HG03095 (cell line): ENCODE results near the gene UCK2.

Experiments used
- ATAC-seq: cut with Tn5 transposase; IDR thresholded peaks from one replicate; pipeline ENCODE4 v1.9.1; 2021; ENCODE audit warnings: moderate library complexity; ENCODE audit not compliant: unreplicated experiment

The UCK2 gene

DNA sequence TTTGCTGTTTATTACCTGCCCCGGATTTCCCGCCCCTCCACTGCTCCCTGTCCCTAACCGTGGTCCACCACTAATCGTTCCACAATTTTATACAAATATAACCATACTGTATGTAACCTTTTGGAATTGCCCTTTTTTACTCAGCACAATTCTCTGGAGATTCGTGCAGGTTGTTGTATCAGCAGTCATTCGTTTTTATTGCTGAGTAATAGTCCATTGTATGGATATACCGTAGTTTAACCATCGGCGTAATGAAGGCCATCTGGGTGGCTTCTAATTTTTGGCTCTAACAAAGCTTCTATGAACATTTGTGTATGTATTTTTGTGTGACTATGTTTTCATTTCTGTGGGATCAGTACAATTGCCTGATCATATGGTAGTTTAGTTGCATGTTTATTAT, 50.0 kb downstream of the UCK2 start:
- no peak for ATAC-seq

DNA sequence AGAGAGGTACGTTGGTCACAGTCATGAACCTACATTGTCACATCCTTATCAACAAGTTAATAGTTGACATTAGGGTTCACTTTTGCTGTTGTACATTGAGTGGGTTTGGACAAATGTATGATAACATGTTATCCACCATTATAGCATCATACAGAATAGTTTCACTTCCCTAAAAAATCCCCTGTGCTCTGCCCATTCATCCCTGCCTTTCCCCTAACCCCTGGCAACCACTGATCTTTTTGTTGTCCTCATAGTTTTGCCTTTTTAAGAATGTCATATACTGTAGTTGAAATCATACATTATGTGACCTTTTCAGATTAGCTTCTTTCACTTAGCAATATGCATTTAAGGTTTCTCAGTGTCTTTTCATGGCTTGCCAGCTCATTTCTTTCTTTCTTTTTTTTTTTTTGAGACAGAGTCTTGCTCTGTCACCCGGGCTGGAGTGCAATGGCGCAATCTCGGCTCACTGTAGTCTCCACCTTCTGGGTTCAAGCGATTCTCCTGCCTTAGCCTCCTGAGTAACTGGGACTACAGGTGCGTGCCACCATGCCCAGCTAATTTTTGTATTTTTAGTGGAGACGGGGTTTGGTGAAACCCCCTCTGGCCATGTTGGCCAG, 50.6 kb downstream of the UCK2 start:
- peak; percentile 49 for ATAC-seq

- ATAC-seq, result no peak
Observed at GRCh38 chr1:165879946-165880345, 52.5 kb downstream of the UCK2 start.

DNA sequence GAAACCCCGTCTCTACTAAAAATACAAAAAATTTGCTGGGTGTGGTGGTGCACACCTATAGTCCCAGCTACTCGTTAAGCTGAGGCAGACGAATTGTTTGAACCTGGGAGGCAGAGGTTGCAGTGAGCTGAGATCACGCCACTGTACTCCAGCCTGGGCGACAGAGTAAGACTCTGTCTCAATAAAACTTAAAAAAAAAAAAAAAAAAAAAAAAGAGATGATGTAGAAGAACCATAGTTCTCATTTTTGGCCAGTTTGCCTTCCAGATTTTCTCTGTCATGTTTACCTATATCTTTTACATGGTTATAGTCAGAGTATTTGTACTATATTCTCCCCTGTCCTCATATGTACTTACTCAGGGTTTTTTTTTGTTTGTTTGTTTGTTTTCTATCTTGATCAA, 53.6 kb downstream of the UCK2 start:
- ATAC-seq, result no peak

DNA sequence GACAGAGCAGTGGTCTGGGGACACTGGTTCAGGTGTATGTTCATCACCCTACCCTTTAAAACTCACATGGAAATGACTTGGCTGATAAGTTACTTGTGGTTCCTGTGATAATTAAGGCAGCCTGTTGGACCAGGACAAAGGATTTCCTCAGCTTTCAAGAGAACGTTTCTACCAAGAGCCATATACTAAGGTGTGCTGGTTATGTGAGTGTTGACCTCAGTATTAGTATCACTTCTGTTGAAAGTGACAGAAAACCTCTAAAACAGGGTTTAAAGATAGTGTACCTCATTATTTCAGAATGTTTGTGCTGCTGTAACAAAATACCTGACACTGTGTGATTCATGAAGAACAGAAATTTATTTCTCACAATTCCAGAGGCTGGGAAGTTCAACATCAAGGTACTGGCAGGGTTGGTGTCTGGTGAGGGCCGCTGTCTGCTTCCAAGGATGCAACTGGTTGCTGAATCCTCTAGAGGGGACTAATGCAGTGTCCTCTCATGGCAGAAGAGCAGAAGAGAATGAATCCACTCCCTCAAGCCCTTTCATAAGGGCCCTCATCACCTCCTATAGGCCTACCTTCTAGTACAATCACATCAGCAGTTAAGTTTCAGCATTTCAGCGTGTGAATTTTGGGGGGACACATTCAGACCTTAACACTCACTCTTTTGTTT, 54.9 kb downstream of the UCK2 start:
- no peak for ATAC-seq

DNA sequence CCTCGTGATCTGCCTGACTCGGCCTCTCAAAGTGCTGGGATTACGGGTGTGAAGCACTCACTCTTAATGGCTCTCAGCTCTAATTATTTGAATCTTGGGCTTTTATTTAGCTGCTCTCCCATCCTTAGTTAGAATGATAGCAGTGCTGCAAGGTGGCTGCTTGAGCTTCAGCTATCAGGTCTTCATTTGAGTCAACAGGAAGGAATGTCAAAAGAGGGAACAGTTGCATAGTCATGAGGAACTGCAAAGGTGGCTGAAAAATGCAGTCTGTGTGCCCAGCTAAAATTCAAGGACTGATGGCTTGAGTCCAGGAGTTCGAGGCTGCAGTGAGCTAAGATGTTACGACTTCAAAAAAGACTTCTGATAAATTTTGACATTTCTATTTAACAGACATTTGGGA, 55.6 kb downstream of the UCK2 start:
- no peak for ATAC-seq

GRCh38 chr1:165884009-165884689, 56.7 kb downstream of the UCK2 start:
- no peak for ATAC-seq

DNA sequence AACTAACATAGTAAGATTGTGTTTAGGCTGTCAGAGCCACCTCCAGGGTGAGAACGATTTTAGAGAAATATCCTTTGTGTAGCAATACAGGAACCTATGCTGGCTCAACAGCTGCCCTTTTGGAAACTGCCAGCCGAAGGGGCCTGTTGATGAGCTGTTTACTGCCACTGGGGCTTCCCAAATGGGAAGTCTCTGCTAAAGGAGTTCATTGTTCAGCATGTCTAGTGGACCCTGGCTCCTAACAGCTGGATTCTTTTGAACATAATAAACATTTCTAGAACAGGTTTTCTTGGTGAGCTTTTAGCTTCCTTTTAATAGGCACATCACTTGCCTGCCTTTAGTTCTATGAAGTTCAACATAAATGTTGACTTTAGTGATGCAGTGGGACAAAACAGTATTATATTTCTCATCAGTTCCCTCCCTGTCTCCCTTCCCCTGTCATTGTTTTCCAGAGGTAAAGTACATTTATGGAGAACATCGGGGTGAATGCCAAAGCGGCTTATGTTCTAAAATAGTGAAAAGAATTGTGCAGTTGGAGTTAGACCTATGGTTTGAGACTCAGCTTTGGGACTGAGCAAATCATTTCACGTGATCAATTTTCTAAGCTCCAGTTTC, 57.4 kb downstream of the UCK2 start:
- ATAC-seq, result no peak

DNA sequence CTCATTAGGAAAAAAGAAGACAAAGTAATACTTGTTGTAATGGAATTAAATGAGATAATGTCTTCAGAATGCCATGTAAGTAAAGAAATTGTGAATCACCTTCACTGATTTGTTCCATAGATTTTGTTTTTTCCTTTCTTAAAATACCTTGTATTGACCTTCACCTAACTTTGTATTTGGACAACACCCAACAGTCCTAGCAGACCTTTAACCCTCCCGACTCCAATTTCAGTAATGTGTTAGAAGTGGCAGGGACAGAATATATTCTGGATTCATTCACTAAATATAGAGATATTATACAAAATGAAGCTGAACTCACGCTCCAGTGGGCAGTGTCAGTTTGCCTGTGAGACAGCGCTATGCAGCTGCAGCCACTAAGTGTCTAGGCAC, 57.9 kb downstream of the UCK2 start:
- no peak for ATAC-seq

DNA sequence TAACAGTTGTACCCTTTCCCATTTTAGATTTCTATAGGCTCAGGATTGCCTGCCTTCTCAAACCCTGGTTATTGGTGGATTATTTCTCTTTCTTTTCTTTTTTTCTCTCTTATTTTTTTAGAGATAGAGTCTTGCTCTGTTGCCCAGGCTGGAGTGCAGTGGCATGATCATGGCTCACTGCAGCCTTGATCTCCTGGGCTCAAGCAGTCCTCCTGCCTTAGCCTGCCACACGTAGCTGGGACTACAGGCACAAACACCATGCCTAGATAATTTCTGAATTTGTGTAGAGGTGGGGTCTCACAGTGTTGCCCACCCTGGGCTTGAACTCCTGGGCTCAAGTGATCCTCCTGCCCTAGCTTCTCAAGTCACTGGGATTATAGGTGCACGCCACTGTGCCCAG, 58.8 kb downstream of the UCK2 start:
- ATAC-seq, result no peak

GRCh38 chr1:165886983-165887382, 59.6 kb downstream of the UCK2 start:
- no peak for ATAC-seq

DNA sequence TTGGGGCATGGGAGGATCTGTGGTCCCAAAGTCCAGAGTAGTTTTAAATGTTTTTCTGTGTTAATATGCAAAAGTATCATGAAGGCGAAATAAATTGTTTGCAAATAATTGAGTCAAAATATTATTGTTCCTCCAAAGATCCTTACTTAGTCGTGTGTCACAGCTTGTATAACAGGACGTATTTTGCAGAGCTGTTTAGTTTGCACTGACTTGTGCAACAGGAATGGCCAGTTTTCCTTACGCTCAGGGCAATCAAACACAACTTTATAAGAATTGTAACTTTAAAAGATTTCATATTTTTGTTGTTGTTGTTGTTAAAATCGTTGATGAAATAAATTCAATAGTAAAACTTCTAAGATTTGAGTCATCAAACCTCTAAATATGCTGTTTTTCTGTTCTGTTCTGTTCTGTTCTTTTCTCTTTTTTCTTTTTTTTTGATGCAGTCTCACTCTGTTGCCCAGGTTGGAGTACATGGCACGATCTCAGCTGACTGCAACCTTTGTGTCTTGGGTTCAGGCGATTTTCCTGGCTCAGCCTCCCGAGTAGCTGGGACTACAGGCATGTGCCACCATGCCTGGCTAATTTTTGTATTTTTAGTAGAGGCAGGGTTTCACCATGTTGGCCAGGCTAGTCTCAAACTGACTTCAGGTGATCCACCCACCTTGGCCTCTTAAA, 60.6 kb downstream of the UCK2 start:
- ATAC-seq, result no peak

DNA sequence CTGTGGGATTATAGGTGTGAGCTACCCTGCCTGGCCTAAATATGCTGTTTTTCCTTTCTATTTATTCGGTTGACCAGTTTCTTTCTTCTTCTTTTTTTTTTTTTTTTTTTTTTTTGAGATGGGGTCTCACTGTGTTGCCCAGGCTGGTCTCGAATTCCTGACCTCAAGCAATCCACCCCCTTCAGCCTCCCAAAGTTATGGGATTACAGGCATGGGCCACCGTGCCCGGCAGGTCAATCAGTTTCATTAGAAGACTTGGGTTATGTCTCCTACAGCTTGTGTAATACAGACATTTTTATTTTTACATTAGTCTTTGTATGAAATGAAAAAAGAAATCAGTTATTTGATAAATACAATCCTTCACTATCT, 61.1 kb downstream of the UCK2 start:
- ATAC-seq, result no peak

- ATAC-seq, result no peak
Observed at GRCh38 chr1:165890684-165891083, 63.3 kb downstream of the UCK2 start.

DNA sequence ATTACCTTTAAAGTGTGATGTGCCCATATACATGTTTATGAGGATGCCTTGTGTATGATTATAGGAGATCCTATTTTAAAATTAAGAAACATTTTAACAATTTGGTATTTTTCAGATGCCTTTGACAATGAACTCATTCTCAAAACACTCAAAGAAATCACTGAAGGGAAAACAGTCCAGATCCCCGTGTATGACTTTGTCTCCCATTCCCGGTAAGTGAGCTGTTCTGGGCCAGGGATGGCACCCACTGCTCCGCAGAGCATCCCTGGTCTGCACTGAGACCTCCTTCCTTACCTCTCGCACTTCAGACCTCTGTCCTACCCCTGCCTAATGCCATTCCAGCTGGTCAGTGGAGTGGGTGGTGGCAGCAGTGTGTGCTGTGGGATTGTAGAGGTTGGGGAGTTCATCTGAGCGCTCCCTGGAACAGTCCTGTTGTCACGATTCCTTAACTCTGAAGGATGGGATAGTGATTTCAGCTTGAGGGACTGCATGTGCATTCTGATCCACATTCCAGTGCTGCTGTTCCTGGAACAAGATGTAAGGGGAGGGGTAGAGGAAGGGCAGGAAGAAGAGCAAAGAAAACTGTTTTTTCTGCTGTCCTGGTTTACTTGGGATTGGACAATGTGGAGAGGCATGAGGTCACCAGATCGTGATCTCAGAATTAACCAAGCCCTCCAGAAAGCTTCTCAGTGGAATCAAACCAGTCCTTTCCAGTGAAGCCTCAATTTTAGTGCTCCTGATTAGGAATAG, 63.9 kb downstream of the UCK2 start:
- no peak for ATAC-seq

GRCh38 chr1:165892935-165893334, 65.5 kb downstream of the UCK2 start:
- no peak for ATAC-seq

GRCh38 chr1:165893507-165893906, 66.1 kb downstream of the UCK2 start:
- ATAC-seq, result no peak

- ATAC-seq, result no peak
Observed at GRCh38 chr1:165894591-165894990, 67.2 kb downstream of the UCK2 start.

DNA sequence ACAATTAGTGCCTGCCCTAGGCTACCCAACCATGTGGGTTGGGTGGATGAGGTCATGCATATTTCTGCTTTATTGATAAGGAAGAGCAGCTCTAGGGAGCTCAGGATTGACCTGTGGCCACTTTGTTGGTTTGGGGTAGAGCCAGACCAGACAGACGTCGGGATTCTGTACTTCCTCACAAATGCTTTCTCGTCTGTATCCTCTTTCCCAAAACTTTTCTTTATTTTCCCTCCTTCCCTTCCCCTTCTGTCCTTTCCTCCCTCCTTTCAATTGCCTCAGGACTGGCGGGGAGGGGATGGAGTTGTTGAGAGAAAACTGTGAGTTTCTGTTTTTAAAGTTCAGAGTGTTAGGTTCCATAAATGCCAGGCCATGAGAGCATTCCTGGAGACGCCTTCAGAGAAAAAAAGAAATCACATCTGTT, 68.0 kb downstream of the UCK2 start:
- ATAC-seq, result no peak

DNA sequence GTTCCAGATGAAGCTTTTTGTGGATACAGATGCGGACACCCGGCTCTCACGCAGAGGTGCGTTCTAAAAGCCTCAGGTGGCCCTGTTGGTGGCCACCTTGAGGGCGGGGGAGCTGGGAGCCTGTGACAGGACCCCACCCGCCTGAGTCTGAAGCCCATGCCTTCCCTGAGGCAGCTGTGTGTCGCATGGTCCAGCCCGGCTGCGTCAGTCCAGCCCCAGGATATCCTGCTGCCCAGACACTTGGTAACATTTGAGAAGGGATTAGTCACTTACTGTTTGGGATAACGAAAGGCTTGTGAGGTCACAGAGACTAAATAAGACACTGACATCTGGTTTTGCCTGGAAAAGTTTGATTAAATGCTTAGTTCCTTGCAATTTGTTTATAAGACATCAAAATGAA, 68.9 kb downstream of the UCK2 start:
- no peak for ATAC-seq
